Vagina (tissue), 2 donors: Measurements from ENCODE around the gene OVCA2. TPM values are rescaled to one million over a fixed set of nuclear protein-coding genes. Genes with fewer than 3 reads are reported as not detected.

Source experiments
- DNase-seq, 2 donors: peaks; one replicate each; pipeline ENCODE4 v3.0.0-alpha.2; 2017; ENCODE audit errors: extremely low spot score in 2 of 2
- H3K27ac ChIP-seq: fragments of 200-600 bp; sonication (generic); one replicate; pipeline ENCODE4 v1.5.1; 2019
- H3K27me3 ChIP-seq: fragments of 200-600 bp; sonication (generic); one replicate; pipeline ENCODE4 v1.5.1; 2019
- H3K36me3 ChIP-seq, 2 donors: fragments of 200-600 bp; sonication (generic); one replicate each; pipeline ENCODE4 v1.5.1; 2017 to 2019
- H3K4me1 ChIP-seq: fragments of 200-600 bp; sonication (generic); one replicate; pipeline ENCODE4 v1.5.1; 2019
- H3K4me3 ChIP-seq, 2 donors: fragments of 200-600 bp; sonication (generic); 1 replicate in 1 of 2; 2 replicates in 1 of 2; pipeline ENCODE4 v1.5.1; 2016 to 2019
- H3K9me3 ChIP-seq: fragments of 200-600 bp; sonication (generic); one replicate; pipeline ENCODE4 v1.5.1; 2019
- POLR2A ChIP-seq, 2 donors: fragments of 450-650 bp; IDR thresholded peaks; one replicate each; pipeline ENCODE4 v1.6.1; 2017; ENCODE audit warnings: antibody characterized with exemption in 2 of 2, mild to moderate bottlenecking in 2 of 2, moderate library complexity in 2 of 2
- POLR2AphosphoS5 ChIP-seq, 2 donors: sonication (generic); formaldehyde crosslinking; IDR thresholded peaks; one replicate each; pipeline ENCODE4 v1.9.0; 2017; ENCODE audit warnings: antibody characterized with exemption in 2 of 2, mild to moderate bottlenecking in 2 of 2, low read depth in 1 of 2; ENCODE audit not compliant: insufficient read depth in 1 of 2
- intact Hi-C: fragments of 100-400 bp; cut with DNase I; formaldehyde crosslinking; loops from one replicate; pipeline ENCODE4 v1.15.1; 2023
- total RNA-seq: library from RNA; depleted of rRNA; stranded (reverse); fragments of >200 nt; gene quantifications from one replicate; pipeline ENCODE4 v1.2.3, GENCODE V29; 2016
- TF ChIP-seq, protein P1 (sequence below), 3 experiments: fragments of 450-650 bp in 2 of 3; fragments of 200-600 bp in 1 of 3; sonication (generic) in 1 of 3; IDR thresholded peaks; one replicate each; pipeline ENCODE4 v1.5.1; 2017 to 2019; ENCODE audit warnings: antibody characterized with exemption in 3 of 3, mild to moderate bottlenecking in 2 of 3, moderate library complexity in 2 of 3

OVCA2 gene
- total RNA-seq, 1 donor from 2014 or later: 24.3 TPM

DNA sequence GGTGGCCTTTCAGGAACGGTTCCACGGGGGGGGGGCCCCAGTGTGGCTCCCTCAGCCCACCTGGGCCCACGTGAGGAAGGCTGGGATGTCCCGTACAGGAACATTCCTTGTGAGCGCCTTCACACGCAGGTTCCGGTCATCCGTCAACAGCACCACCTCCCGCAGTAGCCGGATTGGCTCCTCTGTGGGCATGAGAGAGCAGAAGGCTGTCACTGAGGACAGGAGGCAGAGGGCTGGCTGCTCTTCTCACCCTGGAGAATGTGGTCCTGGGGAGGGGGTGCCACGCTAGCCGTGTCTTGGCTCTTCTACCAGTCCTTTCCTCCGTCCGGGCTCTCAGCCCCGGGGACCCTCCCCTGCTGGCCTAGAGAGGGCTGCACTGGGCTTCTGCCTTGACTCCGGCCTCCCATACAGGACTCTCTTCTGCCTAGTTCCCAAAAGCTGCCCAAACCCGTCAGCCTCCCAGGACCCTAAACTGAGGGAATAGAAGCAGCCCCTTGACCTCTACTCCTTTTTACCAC is 19.7 kb downstream of the OVCA2 start:
- peak overlapping the region; percentile 95 for H3K27ac ChIP-seq
- intact Hi-C loops: no loop called here
- H3K4me3 ChIP-seq: no peak overlapping the region
- H3K4me1 ChIP-seq: peaks cover 64% of the 10 kb centered on the region
- DNase-seq: no peak
- H3K9me3 ChIP-seq: no peaks in the 10 kb centered on the region
- H3K36me3 ChIP-seq: peaks cover 0 to 23% of the 10 kb centered on the region in 2 donors
- TF ChIP-seq POLR2A (IDR thresholded peaks at IDR 0.05) (no peak), POLR2AphosphoS5 (IDR thresholded peaks at IDR 0.05; ENCODE audit: insufficient read depth in 1 of 2, low read depth in 1 of 2) (no peak)
- TF ChIP-seq, protein P1, sequence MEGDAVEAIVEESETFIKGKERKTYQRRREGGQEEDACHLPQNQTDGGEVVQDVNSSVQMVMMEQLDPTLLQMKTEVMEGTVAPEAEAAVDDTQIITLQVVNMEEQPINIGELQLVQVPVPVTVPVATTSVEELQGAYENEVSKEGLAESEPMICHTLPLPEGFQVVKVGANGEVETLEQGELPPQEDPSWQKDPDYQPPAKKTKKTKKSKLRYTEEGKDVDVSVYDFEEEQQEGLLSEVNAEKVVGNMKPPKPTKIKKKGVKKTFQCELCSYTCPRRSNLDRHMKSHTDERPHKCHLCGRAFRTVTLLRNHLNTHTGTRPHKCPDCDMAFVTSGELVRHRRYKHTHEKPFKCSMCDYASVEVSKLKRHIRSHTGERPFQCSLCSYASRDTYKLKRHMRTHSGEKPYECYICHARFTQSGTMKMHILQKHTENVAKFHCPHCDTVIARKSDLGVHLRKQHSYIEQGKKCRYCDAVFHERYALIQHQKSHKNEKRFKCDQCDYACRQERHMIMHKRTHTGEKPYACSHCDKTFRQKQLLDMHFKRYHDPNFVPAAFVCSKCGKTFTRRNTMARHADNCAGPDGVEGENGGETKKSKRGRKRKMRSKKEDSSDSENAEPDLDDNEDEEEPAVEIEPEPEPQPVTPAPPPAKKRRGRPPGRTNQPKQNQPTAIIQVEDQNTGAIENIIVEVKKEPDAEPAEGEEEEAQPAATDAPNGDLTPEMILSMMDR (IDR thresholded peaks at IDR 0.05): no peak
- no peaks in the 10 kb centered on the region for H3K27me3 ChIP-seq

DNA sequence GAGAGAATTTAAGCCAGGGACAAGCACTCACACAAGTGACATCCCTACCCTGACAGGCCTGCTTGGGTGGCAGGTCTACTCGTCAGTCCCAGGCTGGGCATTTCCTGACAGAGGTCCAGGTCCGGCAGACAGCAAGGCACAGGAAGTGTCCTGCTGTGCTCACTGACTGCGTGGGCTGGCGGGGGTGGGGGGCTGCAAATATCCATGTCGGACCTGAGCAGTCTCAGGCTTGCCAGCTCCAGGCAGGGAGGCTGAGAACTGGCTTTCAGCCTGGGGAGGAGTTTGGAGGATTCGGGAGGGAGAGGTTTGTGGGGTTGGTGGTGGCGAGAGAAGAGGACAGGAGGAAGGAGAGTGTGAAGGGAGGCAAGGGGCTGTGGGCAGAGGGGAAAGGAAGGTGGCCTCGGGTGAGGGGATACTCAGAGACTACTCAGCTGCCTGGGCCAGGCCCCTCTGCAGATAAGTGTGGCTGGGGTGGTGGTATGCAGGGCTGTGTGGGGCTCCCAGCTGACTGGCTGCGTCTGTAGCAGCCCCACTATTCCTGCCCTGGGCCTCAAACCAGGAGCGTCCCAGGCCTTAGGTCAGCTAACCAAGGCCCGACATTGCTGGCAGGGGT is 20.9 kb downstream of the OVCA2 start:
- DNase-seq: no peak

DNA sequence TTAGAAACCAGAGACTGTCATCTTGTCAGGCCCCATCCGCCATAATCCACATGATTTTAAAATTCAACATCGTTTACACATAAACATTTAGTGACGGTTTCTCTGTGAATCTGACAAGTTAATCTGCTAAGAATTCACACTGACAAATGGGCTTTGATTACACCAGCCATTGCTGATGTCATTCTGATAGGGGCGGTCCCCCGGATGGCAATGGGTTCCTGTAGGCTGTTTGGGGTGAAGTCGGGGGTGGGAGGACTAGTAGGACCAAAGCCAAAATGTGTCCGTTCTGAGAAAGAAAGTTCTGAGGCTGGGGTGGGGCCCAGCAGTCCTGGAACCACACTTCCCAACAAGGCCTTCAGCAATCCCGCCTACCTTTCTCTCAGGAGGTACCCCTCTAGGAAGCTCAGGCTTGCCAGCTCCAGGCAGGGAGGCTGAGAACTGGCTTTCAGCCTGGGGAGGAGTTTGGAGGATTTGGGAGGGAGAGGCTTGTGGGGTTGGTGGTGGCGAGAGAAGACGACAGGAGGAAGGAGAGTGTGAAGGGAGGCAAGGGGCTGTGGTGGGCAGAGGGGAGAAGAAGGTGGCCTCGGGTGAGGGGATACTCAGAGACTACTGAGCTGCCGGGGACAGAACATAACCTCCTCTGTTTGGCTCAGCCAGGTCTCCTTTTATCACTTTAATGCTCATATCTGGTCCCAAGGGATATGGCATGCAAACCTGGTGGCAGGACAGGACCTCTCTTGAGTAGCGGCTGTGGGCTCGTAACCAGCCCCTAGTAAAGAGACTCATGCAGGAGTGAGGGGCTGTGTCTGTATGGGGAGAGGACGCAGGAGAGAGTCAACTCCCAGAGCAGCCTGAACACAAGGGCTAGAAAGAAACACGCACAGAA is 21.7 kb downstream of the OVCA2 start:
- H3K36me3 ChIP-seq: peaks cover 0 to 21% of the 10 kb centered on the region in 2 donors
- no peak overlapping the region for H3K4me3 ChIP-seq
- no peaks in the 10 kb centered on the region for H3K27me3 ChIP-seq
- H3K9me3 ChIP-seq: no peaks in the 10 kb centered on the region
- H3K27ac ChIP-seq: peak overlapping the region; percentile 95
- peaks cover 82% of the 10 kb centered on the region for H3K4me1 ChIP-seq
- intact Hi-C loops: no loop called here
- no peak for TF ChIP-seq POLR2AphosphoS5 (IDR thresholded peaks at IDR 0.05; ENCODE audit: insufficient read depth in 1 of 2, low read depth in 1 of 2)
- TF ChIP-seq, protein P1 (IDR thresholded peaks at IDR 0.05): no peak
- no peak for TF ChIP-seq POLR2A (IDR thresholded peaks at IDR 0.05)
- no peak for DNase-seq

More for the DNA sequence above, 20.9 kb downstream of the OVCA2 start:
- H3K4me3 ChIP-seq: no peak overlapping the region
- H3K27ac ChIP-seq: peak overlapping the region; percentile 95
- no peaks in the 10 kb centered on the region for H3K9me3 ChIP-seq
- no peak for TF ChIP-seq POLR2AphosphoS5 (IDR thresholded peaks at IDR 0.05; ENCODE audit: insufficient read depth in 1 of 2, low read depth in 1 of 2)
- H3K27me3 ChIP-seq: no peaks in the 10 kb centered on the region
- H3K36me3 ChIP-seq: peaks cover 0 to 23% of the 10 kb centered on the region in 2 donors
- intact Hi-C loops: no loop called here
- H3K4me1 ChIP-seq: peaks cover 74% of the 10 kb centered on the region

DNA sequence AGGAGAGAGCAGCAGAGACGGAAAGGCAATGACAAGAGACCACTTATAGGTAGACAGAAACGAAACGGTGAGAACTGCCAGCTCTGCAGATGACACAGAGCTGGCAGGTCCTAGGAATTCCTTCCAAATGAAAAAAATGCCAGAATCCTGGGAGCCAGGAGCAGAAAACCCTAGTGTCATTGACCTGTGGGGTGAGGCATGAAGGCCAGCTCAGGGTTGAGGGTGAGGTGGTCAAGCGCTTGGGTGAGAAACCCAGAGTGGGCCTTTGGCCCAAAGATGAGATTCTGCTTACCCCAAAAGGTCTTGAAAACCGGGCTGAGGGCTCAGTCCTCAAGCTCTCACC is 22.3 kb downstream of the OVCA2 start:
- Histone ChIP-seq H3K9me3 (no peaks in the 10 kb centered on the region), H3K4me1 (peaks cover 80% of the 10 kb centered on the region), H3K4me3 (no peak overlapping the region), H3K27me3 (no peaks in the 10 kb centered on the region), H3K36me3 (peaks cover 0 to 15% of the 10 kb centered on the region in 2 donors), H3K27ac (peak overlapping the region; percentile 95)
- intact Hi-C loops: no loop called here
- no peak for DNase-seq
- TF ChIP-seq, protein P1 (IDR thresholded peaks at IDR 0.05): no peak
- no peak for TF ChIP-seq POLR2A (IDR thresholded peaks at IDR 0.05)
- no peak for TF ChIP-seq POLR2AphosphoS5 (IDR thresholded peaks at IDR 0.05; ENCODE audit: insufficient read depth in 1 of 2, low read depth in 1 of 2)

DNA sequence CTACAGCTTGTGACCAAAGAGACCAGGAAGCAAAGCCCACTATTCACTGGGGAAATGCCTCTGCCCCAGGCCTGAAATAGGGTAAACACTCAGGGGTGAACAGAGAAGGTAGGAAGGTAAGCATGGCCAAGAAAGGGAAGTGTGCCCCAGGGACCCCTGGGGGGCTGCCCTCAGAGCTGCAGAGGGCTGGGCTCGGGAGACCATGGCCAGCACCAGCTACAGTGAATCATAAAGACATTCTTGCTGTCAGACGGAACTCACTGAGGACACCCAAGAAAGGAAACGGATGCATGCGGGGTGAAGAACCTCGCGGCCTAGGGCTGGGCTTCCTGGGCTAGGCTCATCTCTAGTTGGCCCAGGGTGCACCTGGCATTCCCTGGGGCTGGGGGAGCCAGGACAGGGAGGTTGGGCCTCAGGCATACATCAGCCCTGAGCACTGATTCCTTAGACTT is 22.7 kb downstream of the OVCA2 start:
- intact Hi-C loops: no loop called here
- TF ChIP-seq POLR2AphosphoS5 (IDR thresholded peaks at IDR 0.05; ENCODE audit: insufficient read depth in 1 of 2, low read depth in 1 of 2): peak in 1 of 2 donors; percentile 10
- TF ChIP-seq, protein P1 (IDR thresholded peaks at IDR 0.05): no peak
- no peak for TF ChIP-seq POLR2A (IDR thresholded peaks at IDR 0.05)
- no peaks in the 10 kb centered on the region for H3K27me3 ChIP-seq
- peak overlapping the region; percentile 95 for H3K27ac ChIP-seq
- H3K36me3 ChIP-seq: peaks cover 0 to 12% of the 10 kb centered on the region in 2 donors
- peaks cover 76% of the 10 kb centered on the region for H3K4me1 ChIP-seq
- H3K9me3 ChIP-seq: no peaks in the 10 kb centered on the region
- H3K4me3 ChIP-seq: no peak overlapping the region
- no peak for DNase-seq
